ENCODE data around the gene RASSF5.

The RASSF5 gene

GRCh38 chr1:206498685-206499084 is 8.6 kb upstream of the RASSF5 start:
- no peak for DNase-seq

- DNase-seq: no peak
These were observed 7.3 kb upstream of the RASSF5 start for GRCh38 chr1:206500046-206500445.

- DNase-seq: no peak
These were observed 5.5 kb upstream of the RASSF5 start for GRCh38 chr1:206501881-206502280.

- DNase-seq: no peak
These were observed 4.9 kb upstream of the RASSF5 start for GRCh38 chr1:206502403-206502802.

- no peak for DNase-seq
These were observed 4.5 kb upstream of the RASSF5 start for GRCh38 chr1:206502812-206503211.

- DNase-seq: peak; percentile 29
These were observed 3.6 kb upstream of the RASSF5 start for GRCh38 chr1:206503591-206504362.

- DNase-seq: no peak
These were observed 3.0 kb upstream of the RASSF5 start for GRCh38 chr1:206504363-206504713.

GRCh38 chr1:206505702-206506355 is 1.5 kb upstream of the RASSF5 start:
- no peak for DNase-seq

- peak; percentile 25 for DNase-seq
These were observed 687 bp upstream of the RASSF5 start for GRCh38 chr1:206506405-206507283.

- DNase-seq: no peak
These were observed 979 bp downstream of the RASSF5 start for GRCh38 chr1:206508130-206508889.

- DNase-seq: no peak
These were observed 1.6 kb downstream of the RASSF5 start for GRCh38 chr1:206508956-206509355.

- DNase-seq: no peak
These were observed 2.4 kb downstream of the RASSF5 start for GRCh38 chr1:206509612-206510257.

- no peak for DNase-seq
These were observed 3.0 kb downstream of the RASSF5 start for GRCh38 chr1:206510371-206510770.

GRCh38 chr1:206511362-206512057 is 4.2 kb downstream of the RASSF5 start:
- DNase-seq: no peak

- no peak for DNase-seq
These were observed 4.9 kb downstream of the RASSF5 start for GRCh38 chr1:206512058-206512850.

GRCh38 chr1:206512851-206513180 is 5.5 kb downstream of the RASSF5 start:
- no peak for DNase-seq

GRCh38 chr1:206513312-206514111 is 6.2 kb downstream of the RASSF5 start:
- no peak for DNase-seq

GRCh38 chr1:206514813-206515387 is 7.6 kb downstream of the RASSF5 start:
- no peak for DNase-seq

- no peak for DNase-seq
These were observed 9.3 kb downstream of the RASSF5 start for GRCh38 chr1:206516728-206516990.

GRCh38 chr1:206517784-206518183 is 10.5 kb downstream of the RASSF5 start:
- no peak for DNase-seq
